ENCODE measurements around the gene LAMA2.

GRCh38 chr6:129507846-129508245, 624.9 kb downstream of the LAMA2 start:
- TF ChIP-seq CTCF (IDR thresholded peaks at IDR 0.05; ENCODE audit: low read depth, low read length) (no peak), EZH2phosphoT487 (IDR thresholded peaks at IDR 0.05; ENCODE audit: low read depth) (no peak)
